ENCODE data around the gene SPATS1.
"Not testable (repeated sequence)": the region's sequence is repeated elsewhere in the genome, so short reads cannot be mapped to it uniquely, and the experiment has no call there.

The SPATS1 gene

DNA sequence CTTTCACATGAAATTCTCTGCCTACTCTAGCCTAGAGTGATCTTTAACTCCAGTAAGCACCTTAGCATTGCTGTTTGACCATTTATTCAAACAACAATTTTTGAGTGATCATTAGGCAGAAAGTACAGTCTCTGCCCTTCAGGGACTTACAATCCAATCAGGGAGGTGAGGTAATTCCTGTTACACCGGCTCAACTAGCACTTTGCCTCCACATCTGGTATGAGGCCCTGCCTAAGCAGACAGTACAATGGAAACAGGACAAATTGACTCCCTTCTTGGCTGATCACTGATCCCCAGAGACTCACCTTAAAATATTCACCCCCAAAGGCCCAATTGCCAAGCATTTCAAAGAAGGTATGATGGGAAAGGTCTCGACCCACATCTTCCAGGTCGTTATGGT, 30.7 kb upstream of the SPATS1 start:
- DNase-seq: no peak

- DNase-seq: peak; percentile 79
Measured at GRCh38 chr6:44312901-44313788, 29.3 kb upstream of the SPATS1 start, which contains the start of gene AARS2. Gene AARS2, minus strand, starts transcription at chr6:44313347. Its CDS starts 24 bp downstream, at chr6:44313323.

DNA sequence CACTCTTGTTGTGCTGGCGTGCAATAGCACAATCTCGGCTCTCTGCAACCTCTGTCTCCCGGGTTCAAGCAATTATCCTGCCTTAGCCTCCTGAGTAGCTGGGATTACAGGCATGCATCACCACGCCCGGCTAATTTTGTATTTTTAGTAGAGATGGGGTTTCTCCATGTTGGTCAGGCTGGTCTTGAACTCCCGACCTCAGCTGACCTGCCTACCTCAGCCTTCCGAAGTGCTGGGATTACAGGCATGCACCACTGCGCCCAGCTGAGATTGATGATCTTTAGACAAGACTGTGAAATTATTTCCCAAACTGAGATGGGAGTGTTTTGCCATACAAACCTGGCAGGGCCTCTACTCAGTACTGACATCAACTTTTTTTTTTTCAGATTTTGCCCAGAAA, 27.8 kb upstream of the SPATS1 start:
- not testable (repeated sequence) for DNase-seq

GRCh38 chr6:44315516-44315915, 26.9 kb upstream of the SPATS1 start:
- no peak for DNase-seq

GRCh38 chr6:44315951-44316350, 26.5 kb upstream of the SPATS1 start:
- no peak for DNase-seq

DNA sequence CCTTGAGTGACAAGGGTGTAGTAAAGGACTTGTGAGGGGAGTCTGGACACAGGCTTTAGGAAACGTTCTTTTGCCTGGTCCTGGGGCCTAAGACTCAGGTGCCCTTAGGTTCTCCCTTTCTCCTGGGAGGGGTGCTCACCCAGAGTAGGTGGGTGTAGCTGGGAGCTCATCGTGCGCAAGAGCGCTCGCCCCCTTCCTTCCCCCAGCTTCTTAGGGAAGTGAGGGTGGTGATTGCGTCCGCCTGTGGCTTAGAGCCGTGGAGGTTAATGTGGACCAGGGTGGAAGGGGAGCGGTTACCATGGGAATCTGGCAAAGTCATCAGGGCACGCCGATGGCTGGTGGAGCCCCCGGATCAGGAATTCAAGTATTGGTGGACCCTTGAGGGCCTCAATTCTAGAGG, 26.0 kb upstream of the SPATS1 start:
- DNase-seq: no peak

DNA sequence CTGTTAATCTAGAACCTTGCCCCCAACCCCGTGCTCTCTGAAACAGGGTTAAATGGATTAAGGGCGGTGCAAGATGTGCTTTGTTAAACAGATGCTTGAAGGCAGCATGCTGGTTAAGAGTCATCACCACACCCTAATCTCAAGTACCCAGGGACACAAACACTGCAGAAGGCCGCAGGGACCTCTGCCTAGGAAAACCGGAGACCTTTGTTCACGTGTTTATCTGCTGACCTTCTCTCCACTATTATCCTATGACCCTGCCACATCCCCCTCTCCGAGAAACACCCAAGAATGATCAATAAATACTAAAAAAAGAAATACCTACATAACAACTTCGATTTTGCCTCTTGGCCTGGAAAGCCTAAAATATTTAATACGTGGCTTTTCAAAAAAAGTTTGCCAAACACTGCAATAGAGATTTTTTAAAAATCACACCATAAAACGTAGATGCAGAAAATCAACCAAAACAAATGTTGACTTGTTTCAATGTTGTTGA, 25.3 kb upstream of the SPATS1 start:
- not testable (repeated sequence) for DNase-seq

GRCh38 chr6:44321210-44321609, 21.2 kb upstream of the SPATS1 start:
- no peak for DNase-seq

DNA sequence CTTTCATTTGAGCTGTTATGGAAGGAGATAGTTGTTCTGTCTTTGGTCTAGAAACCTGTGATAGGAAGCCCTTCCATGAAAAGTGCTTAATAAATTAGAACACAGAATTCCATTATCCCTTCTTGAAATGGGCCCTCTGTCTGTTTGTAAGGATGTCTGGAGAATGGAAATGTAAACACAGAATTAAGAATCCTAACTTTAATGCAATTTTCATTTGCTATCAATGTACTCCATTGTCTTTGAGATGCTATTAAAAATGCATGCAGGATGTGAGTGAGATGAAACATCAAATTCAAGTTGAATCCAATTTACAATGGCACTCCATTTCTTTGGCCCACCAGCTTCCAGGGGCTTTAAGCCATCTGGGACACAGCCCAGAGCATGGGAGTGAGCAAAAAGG, 15.4 kb upstream of the SPATS1 start:
- DNase-seq: no peak

- DNase-seq: no peak
Measured at GRCh38 chr6:44327760-44328159, 14.7 kb upstream of the SPATS1 start.

DNA sequence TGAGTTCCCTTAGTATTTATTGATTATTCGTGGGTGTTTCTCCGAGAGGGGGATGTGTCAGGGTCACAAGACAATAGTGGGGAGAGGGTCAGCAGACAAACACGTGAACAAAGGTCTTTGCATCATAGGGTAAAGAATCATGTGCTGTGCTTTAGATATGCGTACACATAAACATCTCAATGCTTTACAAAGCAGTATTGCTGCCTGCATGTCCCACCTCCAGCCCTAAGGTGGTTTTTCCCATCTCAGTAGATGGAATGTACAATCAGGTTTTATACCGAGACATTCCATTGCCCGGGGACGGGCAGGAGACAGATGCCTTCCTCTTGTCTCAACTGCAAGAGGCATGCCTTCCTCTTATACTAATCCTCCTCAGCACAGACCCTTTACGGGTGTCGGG, 14.2 kb upstream of the SPATS1 start:
- DNase-seq: not testable (repeated sequence)

GRCh38 chr6:44329858-44330257, 12.6 kb upstream of the SPATS1 start:
- no peak for DNase-seq

DNA sequence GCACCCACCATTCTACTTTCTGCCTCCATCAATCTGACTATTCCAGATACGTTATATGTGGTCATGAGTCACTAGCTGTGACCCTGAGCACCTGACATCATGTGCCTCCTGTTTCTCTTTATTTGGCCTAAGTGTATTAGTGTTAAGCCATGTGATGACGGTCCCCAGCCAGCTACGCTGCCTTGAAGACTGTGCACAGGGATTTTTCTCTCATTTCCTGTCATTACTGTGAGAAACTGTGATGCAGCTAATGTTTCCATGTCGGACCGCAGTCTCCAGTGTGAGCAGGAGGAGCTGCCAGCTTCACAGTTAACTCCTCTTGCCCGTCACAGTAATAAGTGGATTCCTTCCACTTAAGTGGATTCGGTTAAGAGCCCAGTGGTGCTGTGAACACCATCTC, 9.9 kb upstream of the SPATS1 start:
- peak; percentile 22 for DNase-seq

DNA sequence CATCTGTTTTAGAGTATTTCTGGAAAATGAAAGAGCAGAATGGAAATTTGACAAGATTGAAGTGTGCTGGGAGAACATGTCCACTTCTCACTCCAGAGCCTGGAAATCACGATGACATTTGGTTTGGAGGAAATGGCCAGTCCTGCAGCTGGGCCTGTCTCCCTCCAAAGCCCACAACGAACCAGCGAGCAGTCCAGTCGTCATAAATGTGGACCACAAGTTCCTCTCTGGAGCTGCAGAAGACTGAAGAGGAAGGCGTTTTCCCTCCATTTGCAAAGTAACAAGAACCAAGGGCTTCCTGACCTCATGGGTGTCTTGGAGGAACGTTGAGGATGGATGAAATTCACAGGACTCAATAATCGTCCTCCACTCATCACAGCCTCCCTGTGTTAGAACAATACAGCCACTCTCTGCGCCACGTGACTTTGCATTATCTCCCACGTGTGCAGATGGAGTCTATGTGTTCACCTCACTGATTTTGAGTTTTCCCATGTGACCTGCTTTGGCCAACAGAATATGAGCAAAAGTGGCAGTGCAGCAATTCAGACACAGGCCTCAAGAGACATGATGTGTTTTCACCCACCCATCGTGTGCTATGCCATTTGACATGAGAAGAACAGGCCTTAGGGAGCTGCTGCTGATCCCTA, 9.1 kb upstream of the SPATS1 start:
- no peak for DNase-seq

DNA sequence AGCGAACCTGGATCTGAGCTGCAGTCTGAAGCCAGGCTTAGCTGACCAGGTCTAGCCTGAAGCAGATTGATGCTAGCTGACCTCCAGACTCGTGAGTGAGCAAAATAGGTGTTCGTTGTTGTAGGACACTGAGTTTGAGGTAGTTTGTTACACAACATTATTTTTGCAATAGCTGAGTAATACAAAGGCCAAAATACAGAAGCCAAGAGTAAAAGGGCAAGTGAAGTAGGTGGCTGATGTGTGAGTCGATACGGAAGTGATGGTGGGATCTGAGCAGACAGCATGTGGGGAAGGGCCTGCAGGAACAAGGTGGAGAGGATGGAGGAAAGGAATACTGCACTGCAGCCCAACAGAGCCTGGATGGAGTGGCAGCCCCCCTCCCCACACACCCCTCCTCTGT, 8.5 kb upstream of the SPATS1 start:
- no peak for DNase-seq

GRCh38 chr6:44335631-44336030, 6.8 kb upstream of the SPATS1 start:
- DNase-seq: no peak

DNA sequence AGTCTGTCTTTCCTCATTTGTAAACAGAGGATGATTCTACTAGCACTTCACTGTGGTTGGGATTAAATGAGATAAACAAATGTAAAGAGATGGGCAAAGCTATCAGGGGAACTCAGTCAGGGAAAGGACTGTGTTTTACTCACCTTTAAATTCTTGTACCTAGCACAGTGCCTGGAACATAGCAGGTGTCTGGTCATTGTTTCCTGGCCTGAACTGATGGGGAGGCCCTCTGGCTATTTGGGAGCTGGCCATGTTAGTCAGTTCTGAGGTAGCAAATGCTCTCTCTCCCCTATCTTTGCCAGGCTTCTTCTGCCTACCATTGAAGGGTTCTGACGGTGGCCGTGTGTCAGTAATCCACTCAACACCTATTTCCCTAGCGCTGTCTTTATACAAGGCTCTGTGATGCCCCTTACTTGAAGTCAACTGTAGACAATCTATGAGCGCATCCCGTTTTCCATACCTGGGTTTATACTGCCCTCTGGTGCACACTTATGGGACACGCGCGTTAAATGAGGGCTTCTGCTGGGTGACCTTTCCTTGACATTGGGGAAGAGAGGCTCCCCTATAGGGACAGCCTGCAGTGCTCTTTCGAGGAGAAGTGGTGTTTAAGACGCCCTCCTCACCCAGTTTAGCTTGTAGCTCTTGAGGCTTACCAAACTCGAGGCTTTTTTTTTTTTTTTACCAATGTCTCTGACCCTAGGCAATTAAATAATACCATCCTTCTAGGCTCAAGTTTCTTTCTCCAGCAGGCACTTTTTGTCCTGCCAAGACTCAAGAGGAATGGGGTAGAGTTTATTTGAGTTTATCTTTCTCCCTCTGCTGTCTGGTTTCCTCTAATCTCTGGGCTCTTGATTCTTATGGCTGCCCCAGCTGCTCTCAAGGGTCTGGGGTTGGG, 4.0 kb upstream of the SPATS1 start:
- DNase-seq: peak; percentile 55

DNA sequence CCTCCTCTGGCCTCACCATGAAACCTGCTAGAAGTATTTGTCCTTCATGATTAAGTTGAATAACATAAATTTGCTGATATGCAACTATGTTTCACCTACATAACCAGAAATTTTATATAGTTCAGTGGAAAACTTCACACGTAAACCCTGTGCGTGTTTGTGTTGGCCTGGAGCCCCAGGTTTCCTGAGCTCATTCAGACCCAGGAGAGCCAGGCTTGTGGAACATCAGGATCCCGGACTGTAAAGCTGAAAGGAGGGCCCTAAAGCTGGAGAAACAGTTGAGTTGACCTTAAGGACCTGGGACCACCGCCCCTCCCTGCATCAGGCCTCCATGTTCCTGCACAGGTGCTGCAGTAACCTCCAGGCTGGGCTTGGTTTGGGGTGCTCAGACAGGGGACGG, 3.1 kb upstream of the SPATS1 start:
- DNase-seq: no peak

DNA sequence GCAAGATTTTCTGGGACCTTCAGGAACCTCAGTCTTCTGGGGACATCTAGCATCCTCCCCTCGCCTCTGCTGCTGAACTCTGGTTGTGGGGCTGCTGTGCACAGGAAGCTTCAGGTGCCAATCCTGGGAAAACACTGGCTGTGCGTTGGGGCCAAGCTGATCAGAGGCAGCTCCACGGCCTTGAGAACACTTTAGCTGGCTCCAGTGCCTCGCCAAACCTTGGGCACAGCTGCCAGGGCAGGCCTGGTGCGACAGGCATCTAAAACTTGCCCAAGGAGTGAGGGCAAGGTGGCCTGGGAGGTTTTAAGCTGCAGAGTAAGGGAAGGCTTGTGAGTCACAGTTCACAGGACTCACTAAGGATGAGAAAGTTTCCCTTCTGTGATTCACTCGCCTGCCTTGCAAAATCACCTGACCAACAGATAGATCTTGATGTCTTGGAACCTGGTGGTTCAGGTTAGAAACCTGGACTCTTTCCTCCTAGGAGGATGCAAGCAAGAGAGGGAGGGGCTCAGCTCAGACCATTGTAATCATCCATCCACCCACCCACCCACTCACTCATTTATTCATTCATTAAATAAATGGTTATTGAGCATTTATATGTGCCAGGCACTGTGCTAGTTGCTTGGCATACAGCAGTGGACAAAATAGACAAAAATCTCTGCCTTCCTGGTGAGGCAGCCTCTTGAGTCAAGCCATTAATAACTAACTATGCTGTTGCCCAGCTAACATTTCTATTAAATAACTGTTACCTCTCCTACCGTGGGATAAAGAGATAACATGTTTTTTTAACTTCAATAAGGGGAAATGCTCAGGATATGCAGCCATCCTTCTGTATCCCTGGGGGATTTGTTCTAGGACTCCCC, 2.5 kb upstream of the SPATS1 start:
- DNase-seq: no peak

DNA sequence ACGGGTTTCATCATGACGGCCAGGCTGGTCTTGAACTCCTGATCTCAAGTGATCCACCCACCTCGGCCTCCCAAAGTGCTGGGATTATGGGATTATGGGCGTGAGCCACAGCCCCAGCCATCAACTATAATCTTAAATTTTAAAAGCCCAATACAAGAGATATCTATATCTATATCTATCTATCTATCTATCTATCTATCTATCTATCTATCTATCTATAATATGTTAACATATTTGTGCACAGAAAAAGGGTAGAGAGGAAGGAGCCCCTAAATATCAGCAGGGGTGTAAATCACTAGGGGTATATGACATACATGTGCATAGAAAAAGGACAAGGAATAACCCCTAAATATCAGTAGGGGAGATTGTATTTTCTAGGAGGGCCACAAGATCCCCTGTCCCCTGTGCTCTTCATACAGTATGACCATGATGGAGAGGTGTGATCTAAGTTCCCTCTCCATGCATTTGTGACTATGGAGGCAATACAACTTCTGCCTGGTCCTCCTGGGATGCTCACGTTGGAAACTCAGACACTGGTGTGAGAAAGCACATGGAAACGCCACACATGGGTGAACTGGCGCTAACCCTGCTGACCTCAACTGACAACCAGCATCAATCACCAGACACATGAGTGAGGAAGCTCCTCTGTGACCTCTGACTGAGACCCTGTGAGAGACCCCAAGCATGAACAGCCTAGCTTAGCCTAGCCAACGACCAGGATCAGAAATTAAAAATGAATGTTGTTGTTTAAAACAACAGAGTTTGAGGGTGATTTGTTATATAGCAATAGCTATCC, 1.2 kb upstream of the SPATS1 start:
- DNase-seq: no peak

DNA sequence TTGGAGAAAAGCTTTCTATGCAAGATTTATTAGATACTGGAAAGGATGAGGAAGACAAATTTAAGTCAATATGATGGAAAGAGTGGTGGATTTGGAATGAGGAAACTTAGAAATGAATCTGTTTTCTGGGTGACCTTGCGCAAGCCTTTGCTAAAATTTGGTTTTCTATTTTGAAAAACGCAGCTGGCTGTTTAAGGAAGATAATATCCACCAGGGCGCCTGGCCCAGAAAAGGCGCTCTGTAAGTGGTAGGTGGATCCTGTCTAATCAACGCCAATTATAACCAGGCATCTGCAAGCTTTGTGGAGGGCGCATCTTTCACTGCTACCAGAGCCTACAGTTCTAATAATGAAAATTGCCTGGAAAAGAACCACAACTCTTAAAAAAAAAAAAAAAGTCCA, 398 bp upstream of the SPATS1 start:
- peak; percentile 74 for DNase-seq

Measured in NCI-H2227 treated with DMSO at 0.1 percent for 48 hours (cell line).